Stromal cell of bone marrow (primary cell): ENCODE measurements around the gene PGGHG.
"Not testable (repeated sequence)": the region's sequence is repeated elsewhere in the genome, so short reads cannot be mapped to it uniquely, and the experiment has no call there.

Experiments
- DNase-seq: peaks from one replicate; pipeline ENCODE4 v3.0.0-alpha.2; 2012; ENCODE audit warnings: low read depth

The PGGHG gene

DNA sequence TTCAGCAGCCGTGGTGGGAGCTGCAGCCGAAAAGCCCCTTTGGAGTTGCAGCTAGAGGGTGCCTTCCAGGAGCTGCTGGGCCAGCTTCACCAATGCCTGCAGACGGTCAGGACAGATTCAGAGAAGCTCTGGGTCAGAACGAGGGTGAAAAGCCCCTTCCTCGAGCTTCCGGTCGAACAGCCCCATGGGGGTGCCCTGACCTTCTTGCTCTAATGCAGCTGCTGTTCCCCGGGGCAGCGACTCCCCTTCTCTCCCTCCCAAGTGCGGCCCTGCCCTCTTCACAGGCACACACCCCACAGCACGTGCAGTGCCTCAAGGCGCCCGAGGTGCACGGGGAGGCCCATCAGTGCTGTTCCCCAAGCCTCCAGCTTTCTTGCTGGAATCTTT lies 41.4 kb downstream of the PGGHG start:
- no peak for DNase-seq

GRCh38 chr11:330694-331357 lies 41.9 kb downstream of the PGGHG start:
- DNase-seq: no peak

DNA sequence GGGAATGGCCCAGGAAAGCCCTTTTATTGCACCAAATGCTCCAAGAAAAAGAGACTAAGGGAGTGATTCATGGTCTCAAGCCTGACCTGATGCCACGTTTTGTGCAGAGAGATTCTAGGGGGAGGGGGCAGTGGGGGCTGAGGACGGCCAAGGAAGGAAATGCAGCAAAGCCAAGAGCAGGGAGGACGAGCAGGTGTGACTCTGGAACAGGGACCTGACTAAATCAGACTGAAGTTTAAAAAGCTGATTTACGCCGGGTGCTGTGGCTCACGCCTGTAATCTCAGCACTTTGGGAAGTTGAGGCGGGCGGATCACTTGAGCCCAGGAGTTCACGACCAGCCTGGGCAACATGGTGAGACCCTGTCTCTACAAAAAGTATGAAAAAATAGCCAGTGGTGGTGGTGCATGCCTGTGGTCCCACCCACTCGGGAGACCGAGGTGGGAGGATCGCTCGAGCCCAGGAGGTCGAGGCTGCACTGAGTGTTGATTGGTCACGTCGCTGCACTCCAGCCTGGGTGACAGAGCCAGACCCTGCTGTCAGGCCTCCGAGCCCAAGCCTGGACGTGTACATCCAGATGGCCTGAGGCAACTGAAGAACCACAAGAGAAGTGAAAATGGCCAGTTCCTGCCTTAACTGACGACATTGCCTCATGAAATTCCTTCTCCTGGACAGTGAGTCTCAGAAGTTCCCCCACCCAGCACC lies 42.6 kb downstream of the PGGHG start:
- DNase-seq: no peak

GRCh38 chr11:332651-333480 lies 43.9 kb downstream of the PGGHG start:
- no peak for DNase-seq

- not testable (repeated sequence) for DNase-seq
Measured at GRCh38 chr11:333616-334263, 44.8 kb downstream of the PGGHG start.

GRCh38 chr11:334264-334994 lies 45.5 kb downstream of the PGGHG start:
- DNase-seq: no peak

DNA sequence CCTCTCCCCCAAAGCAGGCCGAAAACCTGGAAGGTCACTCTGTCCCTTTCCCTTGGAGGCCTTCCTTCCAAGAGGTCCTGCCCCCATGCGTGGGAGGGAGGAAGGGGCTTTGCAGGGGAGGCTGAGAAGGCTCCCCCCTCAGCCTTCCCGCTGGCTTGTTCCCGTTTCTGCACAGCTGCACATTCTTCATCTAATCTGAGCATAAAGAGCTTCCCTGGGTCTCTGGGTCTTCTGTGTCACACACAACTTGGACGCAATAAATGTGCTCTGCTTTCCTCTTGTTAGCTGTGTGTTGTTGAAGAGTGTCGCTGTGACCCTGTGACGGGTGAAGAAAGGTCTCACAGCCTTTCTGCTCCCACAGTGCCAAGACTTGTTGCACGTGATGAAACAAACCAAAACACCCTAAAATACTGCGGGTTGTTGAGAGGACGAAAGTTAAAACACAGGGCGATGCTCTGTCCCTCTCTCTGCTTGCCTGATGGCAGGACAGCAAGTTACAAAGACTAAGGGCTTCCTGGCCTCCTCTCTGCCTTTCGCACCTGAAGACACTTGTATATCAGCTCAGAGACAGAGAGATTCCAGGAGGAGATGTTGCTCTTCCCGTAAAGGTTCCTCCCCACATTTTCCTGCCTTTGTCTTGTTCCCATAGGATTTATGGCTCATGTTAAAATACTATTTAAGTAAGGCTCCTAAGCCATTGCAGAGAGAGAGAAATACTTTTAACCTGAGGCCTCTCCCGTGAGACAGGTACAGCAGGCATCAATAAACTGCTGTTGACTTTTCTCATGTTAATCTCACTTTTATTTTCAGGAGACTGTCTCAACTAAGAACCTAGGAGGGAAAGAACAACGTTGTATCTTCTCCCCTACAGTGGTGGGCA lies 47.1 kb downstream of the PGGHG start:
- DNase-seq: no peak

DNA sequence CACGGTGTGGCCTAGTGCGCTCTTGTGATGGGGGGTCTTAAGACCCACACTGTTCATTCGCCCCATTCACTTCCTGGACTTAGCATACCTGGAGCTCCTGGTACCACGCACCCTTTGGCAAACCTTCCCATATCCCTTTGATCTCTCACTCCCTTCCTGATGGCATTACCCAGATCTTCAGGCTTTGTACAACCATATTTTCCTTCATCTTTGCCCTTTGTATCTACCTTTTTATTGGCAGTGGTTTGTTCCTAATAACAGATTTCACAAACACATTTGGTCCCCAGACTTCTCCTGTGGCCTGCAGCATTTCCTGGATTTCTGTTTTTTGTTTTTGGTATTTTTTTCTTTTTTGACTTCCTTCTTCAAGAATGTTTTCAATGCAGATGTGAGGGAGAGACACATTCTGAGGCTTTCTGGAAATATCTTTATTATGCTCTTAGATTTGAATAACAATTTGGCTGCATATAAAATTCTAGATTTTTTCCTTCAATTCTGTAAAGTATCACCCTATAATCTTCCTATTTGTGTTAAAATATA lies 47.8 kb downstream of the PGGHG start:
- DNase-seq: no peak

DNA sequence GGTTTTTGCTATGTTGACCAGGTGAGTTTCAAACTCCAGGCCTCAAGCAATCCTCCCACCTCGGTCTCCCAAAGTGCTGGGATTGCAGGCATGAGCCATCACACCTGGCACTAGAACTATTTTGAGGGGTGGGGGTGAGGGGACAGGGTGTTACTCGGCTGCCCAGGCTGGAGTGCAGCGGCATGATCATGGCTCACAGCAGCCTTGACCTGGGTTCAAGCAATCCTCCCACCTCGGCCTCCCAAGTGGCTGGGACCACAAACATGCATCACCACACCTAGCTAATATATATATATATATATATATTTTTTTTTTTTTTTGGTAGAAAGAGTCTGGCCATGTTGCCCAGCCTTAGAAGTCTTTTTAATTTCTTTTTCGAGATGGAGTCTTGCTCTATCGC lies 48.8 kb downstream of the PGGHG start:
- DNase-seq: no peak

- DNase-seq: no peak
Measured at GRCh38 chr11:339963-340362, 51.0 kb downstream of the PGGHG start.

DNA sequence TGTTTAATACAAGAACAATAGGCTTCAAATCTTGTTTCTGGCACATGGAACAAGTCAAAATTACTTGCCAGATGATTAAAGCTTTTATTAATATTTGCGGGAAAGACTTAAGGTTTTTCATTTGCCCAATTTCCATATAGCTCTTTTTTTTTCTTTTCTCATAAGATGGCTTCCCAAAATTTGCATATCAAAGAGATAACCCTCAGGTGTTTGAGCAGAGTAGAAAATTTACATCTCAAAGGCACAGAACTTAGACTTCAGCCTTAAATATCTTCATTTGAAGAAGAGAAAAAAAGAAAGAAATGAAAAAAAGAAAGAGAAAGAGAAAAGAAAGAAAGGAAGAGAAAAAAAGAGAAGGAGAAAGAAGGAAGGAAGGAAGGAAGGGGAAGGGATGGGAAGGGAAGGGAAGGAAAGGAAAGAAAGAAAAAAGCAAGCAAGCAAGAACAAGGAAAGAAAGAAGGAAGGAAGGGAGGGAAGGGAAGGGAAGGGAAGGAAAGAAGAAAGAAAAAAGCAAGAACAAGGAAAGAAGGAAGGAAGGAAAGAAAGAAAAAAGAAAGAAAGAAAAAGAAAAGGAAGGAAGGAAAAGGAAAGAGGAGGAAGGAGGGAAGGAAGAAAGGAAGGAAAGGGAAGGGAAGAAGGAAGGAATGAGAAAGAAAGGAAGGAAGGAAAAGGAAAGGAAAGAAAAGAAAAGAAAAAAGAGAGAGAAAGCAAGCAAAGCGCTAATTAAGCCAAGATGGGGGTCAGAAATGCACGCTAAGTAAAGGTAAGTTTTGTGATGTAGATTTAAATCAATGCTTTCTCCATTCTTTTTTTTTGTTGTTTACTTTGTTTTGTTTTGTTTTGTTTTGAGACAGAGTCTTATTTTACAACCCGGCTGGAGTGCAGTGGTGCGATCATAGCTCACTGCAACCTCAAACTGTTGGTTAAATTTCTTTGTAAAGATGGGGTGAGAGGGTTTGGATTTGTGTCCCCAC lies 51.9 kb downstream of the PGGHG start:
- no peak for DNase-seq

- DNase-seq: no peak
Measured at GRCh38 chr11:342328-342727, 53.4 kb downstream of the PGGHG start.

DNA sequence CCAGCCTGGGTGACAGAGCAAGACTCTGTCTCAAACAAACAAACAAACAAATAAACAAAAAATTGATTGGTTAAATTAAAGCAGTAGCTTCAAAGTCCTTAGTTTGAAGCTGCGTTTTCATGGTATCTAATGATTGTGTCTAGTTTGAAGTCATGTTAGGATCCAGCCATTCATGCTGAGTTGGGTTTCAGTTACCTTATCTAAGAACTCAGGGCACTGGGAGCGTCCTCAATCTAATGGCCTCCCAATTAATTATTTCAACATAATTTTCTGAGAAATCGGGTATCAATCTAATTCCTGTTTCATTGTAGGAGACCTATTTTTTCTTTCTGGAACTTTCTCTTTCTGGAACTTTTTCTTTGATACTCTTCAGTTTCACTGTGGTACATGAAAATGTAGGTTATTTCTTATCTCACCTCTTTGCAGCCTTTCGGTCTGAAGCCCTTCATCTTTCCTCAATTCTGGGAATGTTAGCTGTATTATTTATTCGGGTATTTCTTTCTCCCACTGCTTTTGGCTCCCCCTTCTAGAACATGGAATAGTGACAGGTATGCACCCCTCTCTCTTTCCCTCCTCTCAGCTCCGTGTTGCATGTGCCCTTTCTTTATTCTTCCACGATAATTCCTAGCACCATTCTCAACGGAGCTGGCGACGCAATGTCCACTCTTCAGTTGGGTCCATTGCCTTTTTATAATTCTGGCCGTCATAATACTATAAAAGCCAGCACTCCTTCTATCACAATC lies 56.1 kb downstream of the PGGHG start:
- DNase-seq: no peak
